Measurements from ENCODE around the gene NTSR1. TPM values are rescaled to one million over a fixed set of nuclear protein-coding genes. Genes with fewer than 3 reads are reported as not detected.

Gene NTSR1
- total RNA-seq, 4 donors from 2014 or later: 1.5 to 23.9 (median 4.7) TPM

- H3K27me3 ChIP-seq: no peaks in the 10 kb centered on the region
- no peak for DNase-seq
- intact Hi-C loops (cut with DNase I; ENCODE audit: low total_unique reads) (no loop called here), in situ Hi-C loops (cut with MboI; ENCODE audit: low pct_ligation_motif_present in 1 of 4, low pct_unique_long_range_greater_than_20kb in 1 of 4, low sequenced_read_pairs in 3 of 4) (loop anchor here in 2 of 4 donors (10.0 kb wide), 1 partner anchor 142 kb away; no protein-coding TSS in a partner anchor)
- H3K4me3 ChIP-seq: peak overlapping the region in 1 of 4 donors; percentile 98
- H3K9me3 ChIP-seq: no peaks in the 10 kb centered on the region
- 20 to 67% methylated on average over 2 to 11 of the region's 11 CpGs for WGBS, 2 donors (ENCODE audit: low coverage in 1 of 2)
- peaks cover 0 to 24% (median 11%) of the 10 kb centered on the region in 4 donors for H3K36me3 ChIP-seq
- TF ChIP-seq CTCF (IDR thresholded peaks at IDR 0.05): no peak
- no peak for TF ChIP-seq POLR2A (IDR thresholded peaks at IDR 0.05)
- TF ChIP-seq POLR2AphosphoS5 (IDR thresholded peaks at IDR 0.05): no peak
- TF ChIP-seq EP300 (IDR thresholded peaks at IDR 0.05; ENCODE audit: low read depth): no peak
- H3K4me1 ChIP-seq: peaks cover 17 to 30% (median 22%) of the 10 kb centered on the region in 4 donors
- H3K27ac ChIP-seq: peak overlapping the region in 2 of 4 donors; percentile 90 to 94
Measured at GRCh38 chr20:62806383-62807050, 97.9 kb downstream of the NTSR1 start.

GRCh38 chr20:62807444-62808210 lies 99.0 kb downstream of the NTSR1 start:
- H3K27ac ChIP-seq: no peak overlapping the region

GRCh38 chr20:62808211-62808865 lies 99.7 kb downstream of the NTSR1 start:
- in situ Hi-C loops (cut with MboI; ENCODE audit: low pct_ligation_motif_present in 1 of 4, low pct_unique_long_range_greater_than_20kb in 1 of 4, low sequenced_read_pairs in 3 of 4) (loop anchor here in 2 of 4 donors (10.0 kb wide), 1 partner anchor 144 kb away; no protein-coding TSS in a partner anchor), intact Hi-C loops (cut with DNase I; ENCODE audit: low total_unique reads) (no loop called here)
- no peak overlapping the region for H3K4me3 ChIP-seq
- no peaks in the 10 kb centered on the region for H3K9me3 ChIP-seq
- TF ChIP-seq POLR2AphosphoS5 (IDR thresholded peaks at IDR 0.05): no peak
- TF ChIP-seq POLR2A (IDR thresholded peaks at IDR 0.05): no peak
- no peak for TF ChIP-seq EP300 (IDR thresholded peaks at IDR 0.05; ENCODE audit: low read depth)
- TF ChIP-seq CTCF (IDR thresholded peaks at IDR 0.05): peak; percentile 89 to 96 (median 93)
- H3K4me1 ChIP-seq: peaks cover 17 to 30% (median 22%) of the 10 kb centered on the region in 4 donors
- WGBS, 2 donors (ENCODE audit: low coverage in 1 of 2): 42 to 73% methylated on average over 8 to 20 of the region's 21 CpGs
- no peaks in the 10 kb centered on the region for H3K27me3 ChIP-seq
- H3K27ac ChIP-seq: no peak overlapping the region
- peak; percentile 72 for DNase-seq
- peaks cover 0 to 38% (median 17%) of the 10 kb centered on the region in 4 donors for H3K36me3 ChIP-seq

More at GRCh38 chr20:62807444-62808210, 99.0 kb downstream of the NTSR1 start:
- no peaks in the 10 kb centered on the region for H3K9me3 ChIP-seq
- peaks cover 17 to 30% (median 22%) of the 10 kb centered on the region in 4 donors for H3K4me1 ChIP-seq
- H3K36me3 ChIP-seq: peaks cover 0 to 35% (median 16%) of the 10 kb centered on the region in 4 donors
- no peak overlapping the region for H3K4me3 ChIP-seq
- 83% methylated on average over 17 of the region's 23 CpGs; no CpG with 5 or more reads in 1 of the 2 donors for WGBS, 2 donors (ENCODE audit: low coverage in 1 of 2)
- DNase-seq: no peak
- intact Hi-C loops (cut with DNase I; ENCODE audit: low total_unique reads) (no loop called here), in situ Hi-C loops (cut with MboI; ENCODE audit: low pct_ligation_motif_present in 1 of 4, low pct_unique_long_range_greater_than_20kb in 1 of 4, low sequenced_read_pairs in 3 of 4) (loop anchor here in 2 of 4 donors (10.0 kb wide), 1 partner anchor 143 kb away; no protein-coding TSS in a partner anchor)
- H3K27me3 ChIP-seq: no peaks in the 10 kb centered on the region
- TF ChIP-seq CTCF (IDR thresholded peaks at IDR 0.05): no peak
- no peak for TF ChIP-seq EP300 (IDR thresholded peaks at IDR 0.05; ENCODE audit: low read depth)
- no peak for TF ChIP-seq POLR2A (IDR thresholded peaks at IDR 0.05)
- no peak for TF ChIP-seq POLR2AphosphoS5 (IDR thresholded peaks at IDR 0.05)
